Neural progenitor cell (in vitro differentiated cells): ENCODE results near the gene FBXO27. TPM values are rescaled to one million over a fixed set of nuclear protein-coding genes. Genes with fewer than 3 reads are reported as not detected.
"Not testable (repeated sequence)": the region's sequence is repeated elsewhere in the genome, so short reads cannot be mapped to it uniquely, and the experiment has no call there.

Experiments used
- DNase-seq: peaks from one replicate; pipeline ENCODE4 v3.0.0-alpha.2; 2016; ENCODE audit warnings: low spot score
- H2AFZ ChIP-seq: fragments of 200-600 bp; sonication (generic); replicated peaks from 2 replicates; pipeline ENCODE4 v1.6.1; 2016; ENCODE audit warnings: antibody characterized with exemption
- H3F3A ChIP-seq: fragments of 200-600 bp; sonication (generic); 2 replicates; pipeline ENCODE4 v1.6.1; 2016; ENCODE audit warnings: antibody characterized with exemption, low read depth
- H3K27ac ChIP-seq: fragments of 200-600 bp; sonication (generic); 2 replicates; pipeline ENCODE4 v1.5.1; 2016; ENCODE audit warnings: mild to moderate bottlenecking
- H3K27me3 ChIP-seq: fragments of 200-600 bp; sonication (generic); 2 replicates; pipeline ENCODE4 v1.6.1; 2016; ENCODE audit warnings: mild to moderate bottlenecking, moderate library complexity
- H3K36me3 ChIP-seq: fragments of 200-600 bp; sonication (generic); 2 replicates; pipeline ENCODE4 v1.5.1; 2016
- H3K4me1 ChIP-seq: fragments of 200-600 bp; sonication (generic); 2 replicates; pipeline ENCODE4 v1.6.1; 2016; ENCODE audit warnings: mixed run types
- H3K4me2 ChIP-seq: fragments of 200-600 bp; sonication (generic); 2 replicates; pipeline ENCODE4 v1.6.1; 2016
- H3K4me3 ChIP-seq: fragments of 200-600 bp; sonication (generic); 2 replicates; pipeline ENCODE4 v1.5.1; 2016
- H3K79me2 ChIP-seq: fragments of 200-600 bp; sonication (generic); 2 replicates; pipeline ENCODE4 v1.6.1; 2016; ENCODE audit warnings: low read depth
- H3K9ac ChIP-seq: fragments of 200-600 bp; sonication (generic); 2 replicates; pipeline ENCODE4 v1.6.1; 2016
- H3K9me3 ChIP-seq: fragments of 200-600 bp; sonication (generic); 2 replicates; pipeline ENCODE4 v1.5.1; 2016; ENCODE audit warnings: low read depth
- H4K20me1 ChIP-seq: fragments of 200-600 bp; sonication (generic); 2 replicates; pipeline ENCODE4 v1.6.1; 2016; ENCODE audit warnings: low read depth
- H3K27ac Mint-ChIP-seq: 3 replicates; pipeline ENCODE4 v1.8.0; 2021; ENCODE audit warnings: mixed read lengths
- H3K27me3 Mint-ChIP-seq: 2 replicates; pipeline ENCODE4 v1.8.0; 2022; ENCODE audit warnings: low read depth, mild to moderate bottlenecking, inconsistent platforms, moderate library complexity, mixed read lengths; ENCODE audit not compliant: insufficient read depth
- H3K36me3 Mint-ChIP-seq: 3 replicates; pipeline ENCODE4 v1.8.0; 2021; ENCODE audit warnings: mixed read lengths
- H3K4me1 Mint-ChIP-seq: 3 replicates; pipeline ENCODE4 v1.8.0; 2021; ENCODE audit warnings: mixed read lengths
- H3K4me3 Mint-ChIP-seq: 3 replicates; pipeline ENCODE4 v1.8.0; 2021; ENCODE audit warnings: mild to moderate bottlenecking, moderate library complexity, mixed read lengths
- H3K9me3 Mint-ChIP-seq: 3 replicates; pipeline ENCODE4 v1.8.0; 2020; ENCODE audit warnings: mixed read lengths
- CTCF ChIP-seq: fragments of 200-600 bp; sonication (generic); IDR thresholded peaks from 2 replicates; pipeline ENCODE4 v1.5.1; 2017; ENCODE audit warnings: antibody characterized with exemption, mild to moderate bottlenecking
- EZH2 ChIP-seq: fragments of 200-600 bp; sonication (generic); IDR thresholded peaks from 2 replicates; pipeline ENCODE4 v1.6.1; 2017; ENCODE audit warnings: antibody characterized with exemption, mild to moderate bottlenecking, moderate library complexity
- EZH2phosphoT487 ChIP-seq: fragments of 200-600 bp; sonication (generic); IDR thresholded peaks from 2 replicates; pipeline ENCODE4 v1.6.1; 2017; ENCODE audit warnings: antibody characterized with exemption
- total RNA-seq: library from RNA; depleted of rRNA; stranded (reverse); fragments of >200 nt; gene quantifications from 2 replicates; pipeline ENCODE4 v1.2.3, GENCODE V29; 2015; ENCODE audit warnings: low replicate concordance

The FBXO27 gene
- total RNA-seq, 1 donor from 2014 or later = 3.1 TPM

DNA sequence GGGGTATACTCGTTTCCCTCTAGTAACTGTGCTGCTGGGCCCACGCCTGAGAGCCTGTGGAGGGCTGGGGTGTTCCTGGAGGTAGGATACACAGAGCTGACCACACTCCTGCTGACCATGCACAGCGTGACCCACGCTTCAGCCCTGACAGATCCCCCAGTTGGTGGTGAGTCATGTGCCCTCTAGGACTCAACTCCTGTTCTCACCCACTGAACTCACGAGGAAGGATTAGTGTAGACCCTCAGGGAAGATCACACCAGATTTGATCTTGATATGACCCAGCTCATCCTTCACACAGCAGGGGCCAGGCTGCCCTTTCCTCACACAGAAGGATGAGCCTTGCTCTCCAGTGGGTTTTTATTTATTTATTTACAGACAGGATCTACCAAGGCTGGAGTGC lies 38.5 kb upstream of the FBXO27 start:
- Histone ChIP-seq H3K79me2 (no peaks in the 10 kb centered on the region), H3K4me3 (no peak overlapping the region), H3K36me3 (no peaks in the 10 kb centered on the region), H4K20me1 (no peaks in the 10 kb centered on the region), H3K27me3 (no peaks in the 10 kb centered on the region), H3K4me2 (no peak overlapping the region), H2AFZ (no peak overlapping the region), H3K27ac (no peak overlapping the region), H3K9ac (no peak overlapping the region), H3K9me3 (no peaks in the 10 kb centered on the region), H3F3A (no peaks in the 10 kb centered on the region), H3K4me1 (no peaks in the 10 kb centered on the region)
- Mint-ChIP-seq H3K27ac (no peak overlapping the region), H3K36me3 (no peaks in the 10 kb centered on the region), H3K27me3 (peaks cover 15% of the 10 kb centered on the region), H3K4me3 (no peak overlapping the region), H3K9me3 (peaks cover 5% of the 10 kb centered on the region), H3K4me1 (peaks cover 3% of the 10 kb centered on the region)
- DNase-seq = no peak
- no peak for TF ChIP-seq EZH2

DNA sequence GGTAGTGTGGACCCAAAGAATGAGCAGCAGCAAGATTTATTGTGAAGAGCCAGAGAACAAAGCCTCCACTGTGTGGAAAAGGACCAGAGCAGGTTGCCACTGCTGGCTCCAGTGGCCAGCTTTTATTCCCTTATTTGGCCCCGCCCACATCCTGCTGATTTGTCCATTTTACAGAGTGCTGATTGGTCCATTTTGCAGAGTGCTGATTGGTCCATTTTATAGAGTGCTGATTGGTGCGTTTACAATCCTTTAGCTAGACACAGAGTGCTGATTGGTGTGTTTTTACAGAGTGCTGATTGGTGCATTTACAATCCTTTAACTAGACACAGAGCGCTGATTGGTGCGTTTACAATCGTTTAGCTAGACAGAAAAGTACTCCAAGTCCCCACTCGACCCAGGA lies 35.9 kb upstream of the FBXO27 start:
- not testable (repeated sequence) for H3K4me1 ChIP-seq, H3K79me2 ChIP-seq, H4K20me1 ChIP-seq, H3K4me1 Mint-ChIP-seq, H3K27ac ChIP-seq, H3K9me3 Mint-ChIP-seq, H3K27me3 ChIP-seq, H3K36me3 Mint-ChIP-seq, H3K36me3 ChIP-seq, DNase-seq, H3F3A ChIP-seq, H3K4me2 ChIP-seq, H3K9ac ChIP-seq, H3K27ac Mint-ChIP-seq, H3K4me3 Mint-ChIP-seq, H3K9me3 ChIP-seq, H2AFZ ChIP-seq, H3K4me3 ChIP-seq
- H3K27me3 Mint-ChIP-seq = peaks cover 12% of the 10 kb centered on the region

DNA sequence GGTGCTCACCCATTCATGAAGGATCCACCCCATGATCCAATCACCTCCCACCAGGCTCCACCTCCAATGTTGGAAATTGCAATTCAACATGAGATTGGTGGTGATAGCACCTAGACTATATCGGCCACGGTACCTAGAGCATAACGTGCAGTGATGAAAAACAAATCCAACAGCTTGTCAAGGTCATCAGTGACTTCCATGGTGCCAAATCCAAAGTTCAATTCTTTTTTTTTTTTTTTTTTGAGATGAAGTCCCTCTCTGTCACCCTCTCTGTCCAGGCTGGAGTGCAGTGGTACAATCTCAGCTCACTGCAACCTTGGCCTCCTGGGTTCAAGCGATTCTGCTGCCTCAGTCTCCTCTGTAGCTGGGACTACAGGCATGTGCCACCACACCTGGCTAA lies 34.8 kb upstream of the FBXO27 start:
- Histone ChIP-seq H3K4me1 (no peaks in the 10 kb centered on the region), H2AFZ (no peak overlapping the region), H3K27ac (no peak overlapping the region), H3K27me3 (no peaks in the 10 kb centered on the region), H4K20me1 (no peaks in the 10 kb centered on the region), H3K9ac (no peak overlapping the region), H3K4me3 (no peak overlapping the region), H3K9me3 (no peaks in the 10 kb centered on the region), H3F3A (no peaks in the 10 kb centered on the region), H3K4me2 (no peak overlapping the region), H3K79me2 (no peaks in the 10 kb centered on the region), H3K36me3 (no peaks in the 10 kb centered on the region)
- peaks cover 10% of the 10 kb centered on the region for H3K27me3 Mint-ChIP-seq
- TF ChIP-seq EZH2phosphoT487 (no peak), CTCF (no peak), EZH2 (no peak)
- no peak for DNase-seq
- no peak overlapping the region for H3K4me3 Mint-ChIP-seq
- peaks cover 4% of the 10 kb centered on the region for H3K4me1 Mint-ChIP-seq
- H3K27ac Mint-ChIP-seq = no peak overlapping the region
- H3K9me3 Mint-ChIP-seq = peaks cover 5% of the 10 kb centered on the region
- no peaks in the 10 kb centered on the region for H3K36me3 Mint-ChIP-seq

GRCh38 chr19:39065928-39066327 lies 33.6 kb upstream of the FBXO27 start:
- no peak overlapping the region for H3K4me2 ChIP-seq
- no peaks in the 10 kb centered on the region for H4K20me1 ChIP-seq
- Mint-ChIP-seq H3K36me3 (no peaks in the 10 kb centered on the region), H3K4me3 (no peak overlapping the region), H3K9me3 (peaks cover 5% of the 10 kb centered on the region), H3K27ac (no peak overlapping the region), H3K4me1 (peaks cover 4% of the 10 kb centered on the region), H3K27me3 (peaks cover 12% of the 10 kb centered on the region)
- H3K36me3 ChIP-seq = no peaks in the 10 kb centered on the region
- H3F3A ChIP-seq = no peaks in the 10 kb centered on the region
- no peaks in the 10 kb centered on the region for H3K9me3 ChIP-seq
- H2AFZ ChIP-seq = no peak overlapping the region
- H3K27ac ChIP-seq = no peak overlapping the region
- H3K4me1 ChIP-seq = no peaks in the 10 kb centered on the region
- H3K27me3 ChIP-seq = no peaks in the 10 kb centered on the region
- TF ChIP-seq CTCF = no peak
- no peak for TF ChIP-seq EZH2phosphoT487
- TF ChIP-seq EZH2 = no peak
- H3K4me3 ChIP-seq = no peak overlapping the region
- no peak for DNase-seq
- H3K79me2 ChIP-seq = no peaks in the 10 kb centered on the region
- H3K9ac ChIP-seq = no peak overlapping the region
